Neuronal stem cell (in vitro differentiated cells): Measurements from ENCODE around the gene CEP112.

Experiments
- DNase-seq: peaks from one replicate; pipeline ENCODE4 v3.0.0-alpha.2; 2013; ENCODE audit warnings: low spot score
- H2AFZ ChIP-seq: one replicate; pipeline ENCODE4 v1.6.1; 2013; ENCODE audit warnings: mild to moderate bottlenecking, low read length, inconsistent platforms
- H2AK5ac ChIP-seq: 2 replicates; pipeline ENCODE4 v1.6.1; 2013; ENCODE audit warnings: low read depth, mild to moderate bottlenecking, inconsistent platforms, low read length, moderate library complexity, mixed read lengths
- H2BK120ac ChIP-seq: 2 replicates; pipeline ENCODE4 v1.6.1; 2013; ENCODE audit warnings: low read depth, mild to moderate bottlenecking, inconsistent platforms, low read length, moderate library complexity, mixed read lengths
- H2BK12ac ChIP-seq: one replicate; pipeline ENCODE4 v1.6.1; 2013; ENCODE audit warnings: low read length, inconsistent platforms
- H2BK15ac ChIP-seq: 2 replicates; pipeline ENCODE4 v1.6.1; 2013; ENCODE audit warnings: mild to moderate bottlenecking, low read length, inconsistent platforms, mixed read lengths
- H2BK5ac ChIP-seq: one replicate; pipeline ENCODE4 v1.6.1; 2013; ENCODE audit warnings: inconsistent platforms, mild to moderate bottlenecking, low read length, moderate library complexity
- H3K14ac ChIP-seq: one replicate; pipeline ENCODE4 v1.6.1; 2013; ENCODE audit warnings: low read length, inconsistent platforms
- H3K18ac ChIP-seq: 2 replicates; pipeline ENCODE4 v1.6.1; 2013; ENCODE audit warnings: low read length, inconsistent platforms
- H3K23ac ChIP-seq: 2 replicates; pipeline ENCODE4 v1.6.1; 2013; ENCODE audit warnings: low read depth, mild to moderate bottlenecking, mixed read lengths, low read length, inconsistent platforms; ENCODE audit not compliant: poor library complexity
- H3K27ac ChIP-seq: replicated peaks from 3 replicates; pipeline ENCODE4 v1.5.1; 2013; ENCODE audit warnings: low read length, inconsistent platforms
- H3K27me3 ChIP-seq, 3 experiments: 2 replicates each; pipeline ENCODE4 v1.6.1; 2013; ENCODE audit warnings: low read length in 3 of 3, mild to moderate bottlenecking in 2 of 3, inconsistent platforms in 1 of 3, low read depth in 1 of 3, mixed read lengths in 1 of 3, moderate library complexity in 1 of 3; ENCODE audit not compliant: control insufficient read depth in 3 of 3, insufficient read depth in 3 of 3
- H3K36me3 ChIP-seq, 2 donors: replicated peaks in 1 of 2; 2 replicates each; pipeline ENCODE4 v1.6.1; 2013; ENCODE audit warnings: low read length in 2 of 2; ENCODE audit not compliant: control insufficient read depth in 2 of 2, insufficient read depth in 2 of 2
- H3K4ac ChIP-seq: 2 replicates; pipeline ENCODE4 v1.6.1; 2013; ENCODE audit warnings: inconsistent platforms, mild to moderate bottlenecking, low read length, moderate library complexity
- H3K4me1 ChIP-seq, 2 donors: 1 replicate in 1 of 2; 2 replicates in 1 of 2; pipeline ENCODE4 v1.6.1; 2013; ENCODE audit warnings: low read length in 2 of 2, low read depth in 1 of 2; ENCODE audit not compliant: control insufficient read depth in 2 of 2, insufficient read depth in 1 of 2
- H3K4me2 ChIP-seq: one replicate; pipeline ENCODE4 v1.6.1; 2013; ENCODE audit warnings: mild to moderate bottlenecking, low read length, inconsistent platforms; ENCODE audit not compliant: insufficient read depth, poor library complexity, severe bottlenecking
- H3K4me3 ChIP-seq, 2 donors: 2 replicates each; pipeline ENCODE4 v1.5.1; 2013; ENCODE audit warnings: low read length in 2 of 2, mild to moderate bottlenecking in 2 of 2, inconsistent platforms in 1 of 2, moderate library complexity in 1 of 2
- H3K79me1 ChIP-seq: one replicate; pipeline ENCODE4 v1.6.1; 2013; ENCODE audit warnings: low read depth, mild to moderate bottlenecking, inconsistent platforms, low read length, moderate library complexity
- H3K9ac ChIP-seq: one replicate; pipeline ENCODE4 v1.6.1; 2013; ENCODE audit warnings: mild to moderate bottlenecking, low read depth, low read length, inconsistent platforms; ENCODE audit not compliant: poor library complexity
- H3K9me3 ChIP-seq, 2 donors: replicated peaks in 1 of 2; 2 replicates each; pipeline versions ENCODE3 to v1.6.1; 2013; ENCODE audit warnings: low read length in 2 of 2, mild to moderate bottlenecking in 2 of 2, inconsistent platforms in 1 of 2, low read depth in 1 of 2, mixed read lengths in 1 of 2, moderate library complexity in 1 of 2; ENCODE audit not compliant: control insufficient read depth in 2 of 2, insufficient read depth in 1 of 2
- H4K8ac ChIP-seq: one replicate; pipeline ENCODE4 v1.6.1; 2013; ENCODE audit warnings: low read depth, mild to moderate bottlenecking, inconsistent platforms, low read length, moderate library complexity
- H4K91ac ChIP-seq: one replicate; pipeline ENCODE4 v1.6.1; 2013; ENCODE audit warnings: low read length, low read depth, mild to moderate bottlenecking, inconsistent platforms; ENCODE audit not compliant: poor library complexity
- WGBS, 2 donors: extraction: QIAGEN DNeasy Blood & Tissue Kit; methylation state at CpG; one replicate each; pipeline ENCODE4 v1.1.7; 2013; ENCODE audit warnings: missing lambda C conversion rate in 2 of 2, mixed read lengths in 1 of 2; ENCODE audit not compliant: insufficient read length in 2 of 2, insufficient replicate concordance in 1 of 2; ENCODE audit errors: extremely low coverage in 2 of 2; 5-methylcytosine and 5-hydroxymethylcytosine counted together

The CEP112 gene

GRCh38 chr17:65674246-65675045, 517.5 kb downstream of the CEP112 start:
- H3K4ac ChIP-seq, result no peak overlapping the region
- no peak overlapping the region for H2BK12ac ChIP-seq
- H2BK5ac ChIP-seq, result no peak overlapping the region
- H3K4me1 ChIP-seq, result peaks cover 0 to 6% of the 10 kb centered on the region in 2 donors
- H2AFZ ChIP-seq, result no peak overlapping the region
- peaks cover 0 to 9% of the 10 kb centered on the region in 2 donors for H3K9me3 ChIP-seq
- no peak overlapping the region for H3K18ac ChIP-seq
- H3K14ac ChIP-seq, result no peak overlapping the region
- no peak overlapping the region for H4K91ac ChIP-seq
- H2BK120ac ChIP-seq, result no peak overlapping the region
- H3K4me2 ChIP-seq, result no peak overlapping the region
- H3K23ac ChIP-seq, result no peak overlapping the region
- no peak overlapping the region for H2AK5ac ChIP-seq
- WGBS, 2 donors, result no CpG with 5 or more reads among the region's 1 CpG
- H3K4me3 ChIP-seq, result no peak overlapping the region
- no peak overlapping the region for H3K9ac ChIP-seq
- H4K8ac ChIP-seq, result no peak overlapping the region
- DNase-seq, result no peak
- H3K36me3 ChIP-seq, result no peaks in the 10 kb centered on the region
- no peak overlapping the region for H2BK15ac ChIP-seq
- H3K27ac ChIP-seq, result no peak overlapping the region
- H3K27me3 ChIP-seq, result no peaks in the 10 kb centered on the region
- H3K79me1 ChIP-seq, result no peaks in the 10 kb centered on the region

GRCh38 chr17:65670667-65671371, 521.1 kb downstream of the CEP112 start:
- H3K27me3 ChIP-seq, result peaks cover 0 to 8% (median 0%) of the 10 kb centered on the region in 3 experiments
- WGBS, 2 donors, result no CpG with 5 or more reads among the region's 7 CpGs
- H2BK120ac ChIP-seq, result no peak overlapping the region
- H2BK12ac ChIP-seq, result no peak overlapping the region
- no peak overlapping the region for H4K91ac ChIP-seq
- H2BK15ac ChIP-seq, result no peak overlapping the region
- H3K4me2 ChIP-seq, result no peak overlapping the region
- H3K4me1 ChIP-seq, result peaks cover 0 to 5% of the 10 kb centered on the region in 2 donors
- no peak for DNase-seq
- H2BK5ac ChIP-seq, result no peak overlapping the region
- H2AK5ac ChIP-seq, result no peak overlapping the region
- H3K4me3 ChIP-seq, result no peak overlapping the region
- no peak overlapping the region for H2AFZ ChIP-seq
- no peaks in the 10 kb centered on the region for H3K36me3 ChIP-seq
- no peak overlapping the region for H4K8ac ChIP-seq
- no peak overlapping the region for H3K27ac ChIP-seq
- H3K14ac ChIP-seq, result no peak overlapping the region
- peaks cover 0 to 9% of the 10 kb centered on the region in 2 donors for H3K9me3 ChIP-seq
- H3K79me1 ChIP-seq, result no peaks in the 10 kb centered on the region
- H3K4ac ChIP-seq, result no peak overlapping the region
- H3K23ac ChIP-seq, result no peak overlapping the region
- H3K9ac ChIP-seq, result no peak overlapping the region
- no peak overlapping the region for H3K18ac ChIP-seq

- H2BK12ac ChIP-seq, result no peak overlapping the region
- no peak overlapping the region for H2BK15ac ChIP-seq
- WGBS, 2 donors, result no CpG with 5 or more reads among the region's 5 CpGs
These were observed 523.7 kb downstream of the CEP112 start for GRCh38 chr17:65668211-65668610.

GRCh38 chr17:65667656-65668055, 524.3 kb downstream of the CEP112 start:
- H3K4me2 ChIP-seq, result no peak overlapping the region
- H2BK15ac ChIP-seq, result no peak overlapping the region
- no peak overlapping the region for H3K4me3 ChIP-seq
- no peak overlapping the region for H2AK5ac ChIP-seq
- H3K9ac ChIP-seq, result no peak overlapping the region
- no peak overlapping the region for H4K91ac ChIP-seq
- no CpG with 5 or more reads among the region's 8 CpGs for WGBS, 2 donors
- H3K14ac ChIP-seq, result no peak overlapping the region
- H3K79me1 ChIP-seq, result no peaks in the 10 kb centered on the region
- no peak overlapping the region for H3K4ac ChIP-seq
- H3K23ac ChIP-seq, result no peak overlapping the region
- H2AFZ ChIP-seq, result no peak overlapping the region
- H4K8ac ChIP-seq, result no peak overlapping the region
- H2BK12ac ChIP-seq, result no peak overlapping the region
- H3K4me1 ChIP-seq, result peaks cover 0 to 5% of the 10 kb centered on the region in 2 donors
- H2BK5ac ChIP-seq, result no peak overlapping the region
- no peak overlapping the region for H3K27ac ChIP-seq
- H3K18ac ChIP-seq, result no peak overlapping the region
- no peak for DNase-seq
- H2BK120ac ChIP-seq, result no peak overlapping the region
- H3K36me3 ChIP-seq, result no peaks in the 10 kb centered on the region
- H3K9me3 ChIP-seq, result peaks cover 0 to 6% of the 10 kb centered on the region in 2 donors
- H3K27me3 ChIP-seq, result peaks cover 0 to 21% (median 0%) of the 10 kb centered on the region in 3 experiments

More at GRCh38 chr17:65668211-65668610, 523.7 kb downstream of the CEP112 start:
- no peak for DNase-seq
- peaks cover 0 to 5% of the 10 kb centered on the region in 2 donors for H3K4me1 ChIP-seq
- H3K9ac ChIP-seq, result no peak overlapping the region
- no peak overlapping the region for H3K23ac ChIP-seq
- no peak overlapping the region for H2AFZ ChIP-seq
- peaks cover 0 to 6% of the 10 kb centered on the region in 2 donors for H3K9me3 ChIP-seq
- no peak overlapping the region for H2BK120ac ChIP-seq
- H4K8ac ChIP-seq, result no peak overlapping the region
- no peaks in the 10 kb centered on the region for H3K79me1 ChIP-seq
- H3K4me3 ChIP-seq, result no peak overlapping the region
- no peak overlapping the region for H3K4me2 ChIP-seq
- H3K27ac ChIP-seq, result no peak overlapping the region
- H3K4ac ChIP-seq, result no peak overlapping the region
- no peak overlapping the region for H3K18ac ChIP-seq
- no peak overlapping the region for H3K14ac ChIP-seq
- H3K36me3 ChIP-seq, result no peaks in the 10 kb centered on the region
- peaks cover 0 to 21% (median 0%) of the 10 kb centered on the region in 3 experiments for H3K27me3 ChIP-seq
- H4K91ac ChIP-seq, result no peak overlapping the region
- no peak overlapping the region for H2AK5ac ChIP-seq
- no peak overlapping the region for H2BK5ac ChIP-seq
